Natural killer cell (primary cell): ENCODE results near the gene C1QL1. TPM values are rescaled to one million over a fixed set of nuclear protein-coding genes. Genes with fewer than 3 reads are reported as not detected.

Experiments used
- ATAC-seq, 3 donors: fragments of 150-1000 bp in 2 of 3; fragments of 200-7000 bp in 1 of 3; cut with Tn5 transposase; 1 replicate in 1 of 3; 2 replicates in 2 of 3; pipeline ENCODE4 v1.10.0; 2021; ENCODE audit warnings: mild to moderate bottlenecking in 2 of 3, moderate library complexity in 2 of 3
- DNase-seq, 2 donors: peaks; one replicate each; pipeline versions ENCODE4 v3.0.0 to v3.0.0-alpha.2; 2013 to 2021; ENCODE audit warnings: mixed read lengths in 1 of 2
- H3K27ac ChIP-seq: one replicate; pipeline ENCODE4 v1.5.1; 2013; ENCODE audit warnings: mild to moderate bottlenecking, low read length
- H3K27me3 ChIP-seq: one replicate; pipeline ENCODE4 v1.6.1; 2013; ENCODE audit warnings: low read length; ENCODE audit not compliant: control insufficient read depth, insufficient read depth
- H3K36me3 ChIP-seq: one replicate; pipeline ENCODE4 v1.6.1; 2013; ENCODE audit warnings: low read length; ENCODE audit not compliant: control insufficient read depth, insufficient read depth
- H3K4me1 ChIP-seq: one replicate; pipeline ENCODE4 v1.6.1; 2013; ENCODE audit warnings: low read length; ENCODE audit not compliant: control insufficient read depth, insufficient read depth
- H3K4me3 ChIP-seq: one replicate; pipeline ENCODE4 v1.5.1; 2013; ENCODE audit warnings: low read length
- H3K9me3 ChIP-seq: one replicate; pipeline ENCODE4 v1.6.1; 2013; ENCODE audit warnings: low read length; ENCODE audit not compliant: control insufficient read depth, insufficient read depth
- H3K27ac Mint-ChIP-seq, 2 donors: one replicate each; pipeline ENCODE4 v1.8.0; 2022; ENCODE audit warnings: mild to moderate bottlenecking in 2 of 2, mixed read lengths in 2 of 2, moderate library complexity in 1 of 2
- H3K27me3 Mint-ChIP-seq, 2 donors: one replicate each; pipeline ENCODE4 v1.8.0; 2022; ENCODE audit warnings: low read depth in 2 of 2, mixed read lengths in 2 of 2
- H3K36me3 Mint-ChIP-seq: one replicate; pipeline ENCODE4 v1.8.0; 2022; ENCODE audit warnings: mixed read lengths
- H3K4me1 Mint-ChIP-seq, 2 donors: one replicate each; pipeline ENCODE4 v1.8.0; 2022; ENCODE audit warnings: mixed read lengths in 2 of 2
- H3K4me3 Mint-ChIP-seq: one replicate; pipeline ENCODE4 v1.8.0; 2022; ENCODE audit warnings: mild to moderate bottlenecking, moderate library complexity, mixed read lengths
- H3K9me3 Mint-ChIP-seq, 2 donors: one replicate each; pipeline ENCODE4 v1.8.0; 2022; ENCODE audit warnings: mixed read lengths in 2 of 2
- WGBS: methylation state at CpG from one replicate; pipeline ENCODE4 v1.1.7; 2013; ENCODE audit warnings: missing lambda C conversion rate; ENCODE audit not compliant: insufficient coverage; 5-methylcytosine and 5-hydroxymethylcytosine counted together
- intact Hi-C: fragments of 100-400 bp; cut with micrococcal nuclease; formaldehyde crosslinking; loops from one replicate; pipeline ENCODE4 v1.14.2; 2022
- total RNA-seq, 4 donors: library from RNA; stranded (reverse); fragments of 120-200 nt in 1 of 4; gene quantifications; one replicate each; pipeline versions ENCODE4 v1.2.3 to v1.2.4, GENCODE V29; 2013 to 2022
- TF ChIP-seq, protein P1 (sequence below): fragments of 200-600 bp; IDR thresholded peaks from one replicate; pipeline ENCODE4 v1.8.0; 2022; ENCODE audit warnings: antibody characterized with exemption

Gene C1QL1
- total RNA-seq, 3 donors from 2014 or later (not counting 1 experiment from before 2014, with no cell fraction given), result not detected

DNA sequence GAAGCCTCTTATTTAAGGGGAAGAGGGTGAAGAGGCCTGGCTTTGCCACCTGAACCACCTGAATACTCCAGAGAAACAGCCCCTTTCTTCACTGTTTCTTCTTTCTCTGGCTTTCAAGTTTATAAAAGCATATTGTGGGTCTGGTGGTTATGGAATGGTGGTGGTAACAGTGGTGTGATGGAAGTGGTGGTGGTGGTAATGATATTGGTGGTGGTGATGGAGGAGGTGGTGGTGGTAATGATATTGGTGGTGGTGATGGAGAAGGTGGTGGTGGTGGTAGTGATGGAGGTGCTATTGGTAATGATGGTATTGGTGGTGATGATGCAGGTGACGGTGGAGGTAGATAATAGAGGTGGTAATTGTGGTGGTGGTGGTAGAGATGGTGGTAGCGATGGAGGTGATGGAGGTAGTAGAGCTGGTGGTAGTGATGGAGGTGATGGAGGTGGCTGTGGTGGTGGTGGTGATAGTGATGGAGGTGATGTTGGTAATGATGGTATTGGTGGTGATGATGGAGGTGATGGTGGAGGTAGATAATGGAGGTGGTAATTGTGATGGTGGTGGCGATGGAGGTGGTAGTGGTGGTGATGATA, 14.1 kb upstream of the C1QL1 start:
- Mint-ChIP-seq H3K4me3 (no peak overlapping the region), H3K9me3 (no peaks in the 10 kb centered on the region), H3K27me3 (peaks cover 11 to 27% of the 10 kb centered on the region in 2 donors), H3K4me1 (no peaks in the 10 kb centered on the region), H3K27ac (no peak overlapping the region), H3K36me3 (no peaks in the 10 kb centered on the region)
- intact Hi-C loops, result no loop called here
- 85% methylated on average over 3 of the region's 3 CpGs for WGBS
- Histone ChIP-seq H3K4me3 (no peak overlapping the region), H3K4me1 (no peaks in the 10 kb centered on the region), H3K27ac (no peak overlapping the region), H3K9me3 (no peaks in the 10 kb centered on the region), H3K27me3 (peaks cover 18% of the 10 kb centered on the region), H3K36me3 (no peaks in the 10 kb centered on the region)
- TF ChIP-seq, protein P1, sequence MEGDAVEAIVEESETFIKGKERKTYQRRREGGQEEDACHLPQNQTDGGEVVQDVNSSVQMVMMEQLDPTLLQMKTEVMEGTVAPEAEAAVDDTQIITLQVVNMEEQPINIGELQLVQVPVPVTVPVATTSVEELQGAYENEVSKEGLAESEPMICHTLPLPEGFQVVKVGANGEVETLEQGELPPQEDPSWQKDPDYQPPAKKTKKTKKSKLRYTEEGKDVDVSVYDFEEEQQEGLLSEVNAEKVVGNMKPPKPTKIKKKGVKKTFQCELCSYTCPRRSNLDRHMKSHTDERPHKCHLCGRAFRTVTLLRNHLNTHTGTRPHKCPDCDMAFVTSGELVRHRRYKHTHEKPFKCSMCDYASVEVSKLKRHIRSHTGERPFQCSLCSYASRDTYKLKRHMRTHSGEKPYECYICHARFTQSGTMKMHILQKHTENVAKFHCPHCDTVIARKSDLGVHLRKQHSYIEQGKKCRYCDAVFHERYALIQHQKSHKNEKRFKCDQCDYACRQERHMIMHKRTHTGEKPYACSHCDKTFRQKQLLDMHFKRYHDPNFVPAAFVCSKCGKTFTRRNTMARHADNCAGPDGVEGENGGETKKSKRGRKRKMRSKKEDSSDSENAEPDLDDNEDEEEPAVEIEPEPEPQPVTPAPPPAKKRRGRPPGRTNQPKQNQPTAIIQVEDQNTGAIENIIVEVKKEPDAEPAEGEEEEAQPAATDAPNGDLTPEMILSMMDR, result no peak
- ATAC-seq, result no peak
- no peak for DNase-seq

DNA sequence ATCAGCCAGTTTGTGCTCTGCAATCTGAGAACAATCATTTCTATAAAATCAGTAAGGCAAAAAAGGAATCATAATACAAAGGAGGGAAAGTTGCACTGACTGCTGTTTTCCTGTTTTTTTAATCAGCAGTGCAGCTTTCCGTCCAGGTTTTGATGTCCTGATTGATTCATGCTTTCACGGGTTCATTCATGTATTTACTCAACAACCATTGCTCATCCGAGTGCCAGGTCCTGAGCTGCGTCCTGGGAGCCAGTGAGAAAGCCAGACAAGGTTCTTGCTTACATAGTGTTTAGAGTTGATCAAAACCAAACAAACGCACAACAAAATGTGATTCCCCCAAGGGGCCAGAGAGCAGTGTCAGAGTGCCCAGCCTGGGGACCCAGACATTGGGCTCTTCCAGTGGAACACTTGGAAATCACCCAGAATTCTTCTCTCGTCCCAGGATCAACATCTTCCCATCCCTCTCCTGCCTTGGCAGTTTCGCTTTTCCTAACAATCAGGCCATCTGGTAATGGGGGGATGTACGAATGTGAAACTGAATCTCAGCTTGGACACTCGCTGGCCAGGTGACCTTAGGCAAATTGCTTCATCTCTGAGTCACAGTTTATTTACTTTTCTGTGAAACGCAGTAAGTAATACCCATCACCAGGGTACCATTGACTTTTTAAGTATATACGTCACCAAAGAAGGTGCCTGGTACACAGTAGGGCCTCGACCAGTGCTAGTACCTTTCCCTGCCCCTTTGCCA, 13.3 kb upstream of the C1QL1 start:
- Histone ChIP-seq H3K4me3 (no peak overlapping the region), H3K27me3 (peaks cover 12% of the 10 kb centered on the region), H3K4me1 (no peaks in the 10 kb centered on the region), H3K9me3 (no peaks in the 10 kb centered on the region), H3K27ac (no peak overlapping the region), H3K36me3 (no peaks in the 10 kb centered on the region)
- H3K4me1 Mint-ChIP-seq, result no peaks in the 10 kb centered on the region
- ATAC-seq, result no peak
- TF ChIP-seq, protein P1, result no peak
- no peak for DNase-seq
- WGBS, result 55% methylated on average over 12 of the region's 12 CpGs
- no peaks in the 10 kb centered on the region for H3K9me3 Mint-ChIP-seq
- intact Hi-C loops, result no loop called here
- peaks cover 9 to 28% of the 10 kb centered on the region in 2 donors for H3K27me3 Mint-ChIP-seq
- H3K36me3 Mint-ChIP-seq, result no peaks in the 10 kb centered on the region
- no peak overlapping the region for H3K4me3 Mint-ChIP-seq
- no peak overlapping the region for H3K27ac Mint-ChIP-seq

DNA sequence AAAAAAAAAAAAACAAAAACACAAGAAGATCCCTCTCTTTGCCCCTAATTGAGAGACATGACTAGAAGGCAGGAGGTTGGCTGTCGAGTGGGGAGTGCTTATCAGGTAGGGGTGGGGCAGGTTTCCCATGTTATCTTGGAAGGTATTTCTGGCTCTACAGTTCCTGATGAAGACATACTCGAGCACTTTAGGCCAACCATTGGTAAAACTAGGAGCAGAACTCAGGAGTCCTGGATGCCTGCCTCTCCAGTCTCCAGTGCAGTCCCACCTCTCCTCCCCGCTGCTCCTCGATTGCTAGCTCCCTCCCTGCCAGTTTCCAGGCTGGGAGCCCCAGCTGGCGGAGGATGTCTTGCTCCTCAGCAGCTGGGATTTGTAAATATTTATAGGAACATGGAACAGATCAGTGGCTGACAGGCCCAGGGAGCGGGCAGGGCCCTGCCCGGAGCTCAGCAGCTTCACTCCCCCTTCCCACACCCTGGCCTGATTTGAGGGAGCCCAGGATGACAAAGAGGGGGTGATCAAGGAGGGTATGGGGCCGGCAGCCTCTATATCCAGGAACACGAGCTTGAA, 11.4 kb upstream of the C1QL1 start:
- H3K4me1 Mint-ChIP-seq, result no peaks in the 10 kb centered on the region
- H3K36me3 ChIP-seq, result no peaks in the 10 kb centered on the region
- no peak overlapping the region for H3K27ac Mint-ChIP-seq
- ATAC-seq (no peak), DNase-seq (no peak)
- intact Hi-C loops, result no loop called here
- no peaks in the 10 kb centered on the region for H3K4me1 ChIP-seq
- TF ChIP-seq, protein P1, result no peak
- H3K9me3 ChIP-seq, result no peaks in the 10 kb centered on the region
- H3K36me3 Mint-ChIP-seq, result no peaks in the 10 kb centered on the region
- 82% methylated on average over 7 of the region's 9 CpGs for WGBS
- H3K27ac ChIP-seq, result no peak overlapping the region
- peaks cover 8% of the 10 kb centered on the region for H3K27me3 ChIP-seq
- H3K4me3 ChIP-seq, result no peak overlapping the region
- no peaks in the 10 kb centered on the region for H3K9me3 Mint-ChIP-seq
- peaks cover 9 to 33% of the 10 kb centered on the region in 2 donors for H3K27me3 Mint-ChIP-seq
- no peak overlapping the region for H3K4me3 Mint-ChIP-seq
